ENCODE data around the gene UBIAD1.

UBIAD1 gene

DNA sequence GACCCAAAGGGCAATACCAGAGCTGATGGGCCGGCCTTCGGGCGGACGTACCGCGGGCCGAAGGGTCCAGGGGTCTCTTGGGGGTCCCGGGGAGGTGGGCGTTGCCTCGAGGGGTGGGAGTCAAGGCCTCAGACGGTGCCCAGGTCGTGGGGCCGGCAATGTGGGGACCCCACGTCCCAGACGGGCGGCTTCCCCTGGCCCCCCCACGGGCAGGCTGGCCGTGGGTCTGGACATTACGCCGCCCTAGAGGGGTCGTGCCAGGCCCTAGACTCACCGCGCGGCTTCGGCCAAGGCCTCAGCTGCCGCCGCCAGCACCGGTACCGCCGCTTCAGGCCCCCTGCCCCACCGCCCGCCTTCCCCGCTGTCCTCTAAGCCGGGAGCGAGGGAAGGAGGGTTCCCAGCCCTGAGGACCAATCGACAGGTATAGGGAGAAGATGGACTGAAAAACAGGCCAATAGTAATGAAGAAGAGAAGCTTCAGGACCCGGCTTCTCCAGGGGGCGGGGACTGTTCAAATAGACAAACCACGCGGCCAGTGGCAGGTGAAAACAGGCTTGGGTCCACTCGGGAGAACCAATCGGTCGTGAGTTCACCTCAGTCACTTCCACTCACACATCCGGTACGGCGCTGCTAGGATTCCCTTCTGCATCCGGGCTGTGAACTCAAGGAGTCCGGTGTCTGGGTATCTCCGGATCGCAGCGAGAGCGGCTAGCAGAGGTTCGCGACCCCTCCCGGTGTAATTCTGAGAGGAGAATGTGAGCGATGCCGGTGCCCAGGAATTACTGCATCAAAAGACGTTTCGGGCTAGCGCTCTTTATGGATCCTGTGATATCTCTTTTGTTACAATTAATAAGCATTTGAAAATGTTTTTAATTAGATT lies 10.6 kb upstream of the UBIAD1 start, which contains the start of gene MTOR:
MTOR (minus strand) TSS at position 381 of the 879 bp plus-strand sequence. CDS start 3,142 bp downstream, outside the sequence.
- TF ChIP-seq POLR2AphosphoS5 (IDR thresholded peaks at IDR 0.05; ENCODE audit: low read depth, low read length) (peak; percentile 78), FOXP2 (optimal IDR thresholded peaks at IDR 0.05; ENCODE audit: borderline replicate concordance, extremely low read depth, extremely low read length, insufficient read depth) (no peak), TAF1 (IDR thresholded peaks at IDR 0.05; ENCODE audit: borderline replicate concordance, insufficient read depth, low read length) (peak; percentile 90), SIN3A (IDR thresholded peaks at IDR 0.05; ENCODE audit: borderline replicate concordance, insufficient read depth, low read length) (no peak)
- TF ChIP-seq, protein P1, sequence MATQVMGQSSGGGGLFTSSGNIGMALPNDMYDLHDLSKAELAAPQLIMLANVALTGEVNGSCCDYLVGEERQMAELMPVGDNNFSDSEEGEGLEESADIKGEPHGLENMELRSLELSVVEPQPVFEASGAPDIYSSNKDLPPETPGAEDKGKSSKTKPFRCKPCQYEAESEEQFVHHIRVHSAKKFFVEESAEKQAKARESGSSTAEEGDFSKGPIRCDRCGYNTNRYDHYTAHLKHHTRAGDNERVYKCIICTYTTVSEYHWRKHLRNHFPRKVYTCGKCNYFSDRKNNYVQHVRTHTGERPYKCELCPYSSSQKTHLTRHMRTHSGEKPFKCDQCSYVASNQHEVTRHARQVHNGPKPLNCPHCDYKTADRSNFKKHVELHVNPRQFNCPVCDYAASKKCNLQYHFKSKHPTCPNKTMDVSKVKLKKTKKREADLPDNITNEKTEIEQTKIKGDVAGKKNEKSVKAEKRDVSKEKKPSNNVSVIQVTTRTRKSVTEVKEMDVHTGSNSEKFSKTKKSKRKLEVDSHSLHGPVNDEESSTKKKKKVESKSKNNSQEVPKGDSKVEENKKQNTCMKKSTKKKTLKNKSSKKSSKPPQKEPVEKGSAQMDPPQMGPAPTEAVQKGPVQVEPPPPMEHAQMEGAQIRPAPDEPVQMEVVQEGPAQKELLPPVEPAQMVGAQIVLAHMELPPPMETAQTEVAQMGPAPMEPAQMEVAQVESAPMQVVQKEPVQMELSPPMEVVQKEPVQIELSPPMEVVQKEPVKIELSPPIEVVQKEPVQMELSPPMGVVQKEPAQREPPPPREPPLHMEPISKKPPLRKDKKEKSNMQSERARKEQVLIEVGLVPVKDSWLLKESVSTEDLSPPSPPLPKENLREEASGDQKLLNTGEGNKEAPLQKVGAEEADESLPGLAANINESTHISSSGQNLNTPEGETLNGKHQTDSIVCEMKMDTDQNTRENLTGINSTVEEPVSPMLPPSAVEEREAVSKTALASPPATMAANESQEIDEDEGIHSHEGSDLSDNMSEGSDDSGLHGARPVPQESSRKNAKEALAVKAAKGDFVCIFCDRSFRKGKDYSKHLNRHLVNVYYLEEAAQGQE (IDR thresholded peaks at IDR 0.05; ENCODE audit: insufficient read depth in 1 of 2, low read depth in 2 of 2, low read length in 2 of 2), result peak in 1 of 2 experiments; percentile 32; a peak in 1 of 4 replicates

DNA sequence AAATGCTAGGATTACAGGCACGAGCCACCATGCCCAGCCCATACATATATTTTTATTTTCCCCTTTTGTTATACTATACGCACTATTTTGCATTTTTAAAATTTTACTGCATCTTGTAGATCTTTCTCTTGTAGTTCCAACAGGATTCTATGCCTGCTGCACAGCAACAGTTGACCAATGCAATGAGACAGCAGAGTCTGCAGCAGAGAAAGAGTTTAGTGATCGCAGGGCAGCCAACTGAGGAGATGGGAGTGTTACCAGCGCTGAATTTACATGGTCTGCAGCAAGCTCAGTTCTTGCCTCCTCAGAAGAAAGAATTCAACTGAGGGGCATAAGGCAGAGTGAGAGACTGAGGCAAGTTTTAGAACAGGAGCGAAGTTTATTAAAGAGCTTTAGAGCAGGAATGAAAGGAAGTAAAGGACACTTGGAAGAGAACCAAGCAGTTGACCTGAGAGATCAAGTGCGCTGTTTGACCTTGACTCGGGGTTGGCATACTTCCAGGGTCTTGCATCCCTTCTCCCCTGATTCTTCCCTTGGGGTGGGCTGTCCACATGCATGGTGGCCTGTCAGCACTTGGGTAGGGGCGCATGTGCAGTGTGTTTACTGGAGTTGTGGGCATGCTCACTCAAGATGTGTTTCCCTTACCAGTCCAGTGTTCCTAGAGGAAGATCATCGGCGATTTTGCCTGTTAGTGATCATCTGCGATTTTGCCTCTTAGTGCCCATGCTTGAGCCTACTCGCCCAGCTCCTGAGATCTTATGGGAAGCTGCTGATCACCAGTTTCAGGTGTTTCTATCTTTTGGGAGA lies 6.5 kb upstream of the UBIAD1 start:
- TF ChIP-seq, protein P1 (IDR thresholded peaks at IDR 0.05; ENCODE audit: insufficient read depth in 1 of 2, low read depth in 2 of 2, low read length in 2 of 2), result no peak
- TF ChIP-seq POLR2AphosphoS5 (IDR thresholded peaks at IDR 0.05; ENCODE audit: low read depth, low read length) (no peak), SIN3A (IDR thresholded peaks at IDR 0.05; ENCODE audit: borderline replicate concordance, insufficient read depth, low read length) (no peak), TAF1 (IDR thresholded peaks at IDR 0.05; ENCODE audit: borderline replicate concordance, insufficient read depth, low read length) (no peak), FOXP2 (optimal IDR thresholded peaks at IDR 0.05; ENCODE audit: borderline replicate concordance, extremely low read depth, extremely low read length, insufficient read depth) (no peak)

DNA sequence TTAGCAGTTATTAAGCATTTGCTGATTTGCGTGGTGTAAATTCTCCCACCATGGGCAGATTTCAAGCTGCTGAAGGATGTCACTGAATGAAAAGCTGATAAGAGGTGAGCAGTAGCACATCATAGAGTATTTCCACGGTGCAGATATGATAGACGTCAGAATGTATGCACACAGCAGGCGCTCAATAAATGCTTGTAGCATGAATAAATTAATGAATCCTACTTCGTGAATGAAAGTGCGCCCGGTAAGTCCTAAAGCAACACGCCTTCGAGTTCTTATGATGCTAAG lies 510 bp upstream of the UBIAD1 start:
- TF ChIP-seq TAF1 (IDR thresholded peaks at IDR 0.05; ENCODE audit: borderline replicate concordance, insufficient read depth, low read length), result no peak
- TF ChIP-seq POLR2AphosphoS5 (IDR thresholded peaks at IDR 0.05; ENCODE audit: low read depth, low read length), result no peak
- TF ChIP-seq, protein P1 (IDR thresholded peaks at IDR 0.05; ENCODE audit: insufficient read depth in 1 of 2, low read depth in 2 of 2, low read length in 2 of 2), result no peak
- TF ChIP-seq SIN3A (IDR thresholded peaks at IDR 0.05; ENCODE audit: borderline replicate concordance, insufficient read depth, low read length), result no peak

DNA sequence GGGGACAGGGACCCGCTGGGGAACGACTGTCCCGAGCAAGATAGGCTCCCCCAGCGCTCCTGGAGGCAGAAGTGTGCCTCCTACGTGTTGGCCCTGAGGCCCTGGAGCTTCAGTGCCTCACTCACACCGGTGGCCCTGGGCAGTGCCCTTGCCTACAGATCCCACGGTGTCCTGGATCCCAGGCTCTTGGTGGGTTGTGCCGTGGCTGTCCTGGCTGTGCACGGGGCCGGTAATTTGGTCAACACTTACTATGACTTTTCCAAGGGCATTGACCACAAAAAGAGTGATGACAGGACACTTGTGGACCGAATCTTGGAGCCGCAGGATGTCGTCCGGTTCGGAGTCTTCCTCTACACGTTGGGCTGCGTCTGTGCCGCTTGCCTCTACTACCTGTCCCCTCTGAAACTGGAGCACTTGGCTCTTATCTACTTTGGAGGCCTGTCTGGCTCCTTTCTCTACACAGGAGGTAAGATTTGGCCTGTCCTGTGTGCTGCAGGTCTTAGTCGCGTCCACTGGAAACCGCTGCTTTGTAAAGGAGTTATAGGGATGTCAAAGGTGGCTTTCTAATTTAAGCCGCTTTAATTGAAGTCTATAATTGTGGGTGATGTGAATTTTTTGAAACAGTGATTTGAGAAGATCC lies 717 bp downstream of the UBIAD1 start:
- no peak for TF ChIP-seq SIN3A (IDR thresholded peaks at IDR 0.05; ENCODE audit: borderline replicate concordance, insufficient read depth, low read length)
- TF ChIP-seq, protein P1 (IDR thresholded peaks at IDR 0.05; ENCODE audit: insufficient read depth in 1 of 2, low read depth in 2 of 2, low read length in 2 of 2), result no peak
- no peak for TF ChIP-seq FOXP2 (optimal IDR thresholded peaks at IDR 0.05; ENCODE audit: borderline replicate concordance, extremely low read depth, extremely low read length, insufficient read depth)
- TF ChIP-seq POLR2AphosphoS5 (IDR thresholded peaks at IDR 0.05; ENCODE audit: low read depth, low read length), result no peak
- TF ChIP-seq TAF1 (IDR thresholded peaks at IDR 0.05; ENCODE audit: borderline replicate concordance, insufficient read depth, low read length), result no peak
